Breast epithelium (tissue), 4 donors: ENCODE results near the gene ANKRD44. TPM values are rescaled to one million over a fixed set of nuclear protein-coding genes. Genes with fewer than 3 reads are reported as not detected.
A peak's percentile ranks its signal among the peaks of the same experiment; 100 is the strongest.

Experiments
- DNase-seq, 2 donors: peaks; one replicate each; pipeline ENCODE4 v3.0.0-alpha.2; 2019; ENCODE audit warnings: low spot score in 2 of 2
- H3K27ac ChIP-seq, 2 donors: fragments of 200-600 bp; sonication (generic) in 1 of 2; one replicate each; pipeline ENCODE4 v1.5.1; 2016 to 2019; ENCODE audit warnings: mild to moderate bottlenecking in 1 of 2
- H3K27me3 ChIP-seq, 2 donors: fragments of 200-600 bp; sonication (generic) in 1 of 2; one replicate each; pipeline versions ENCODE4 v1.5.1 to v1.6.0; 2017 to 2019; ENCODE audit warnings: control low read depth in 1 of 2, mild to moderate bottlenecking in 1 of 2
- H3K36me3 ChIP-seq: fragments of 200-600 bp; one replicate; pipeline ENCODE4 v1.5.1; 2019
- H3K4me1 ChIP-seq, 2 donors: fragments of 200-600 bp; sonication (generic); one replicate each; pipeline ENCODE4 v1.5.1; 2016 to 2019; ENCODE audit warnings: control low read depth in 1 of 2
- H3K4me3 ChIP-seq, 3 donors: fragments of 200-600 bp; sonication (generic); 1 replicate in 2 of 3; 2 replicates in 1 of 3; pipeline ENCODE4 v1.5.1; 2016 to 2019; ENCODE audit warnings: mild to moderate bottlenecking in 3 of 3, moderate library complexity in 2 of 3
- H3K9me3 ChIP-seq, 2 donors: fragments of 200-600 bp; sonication (generic) in 1 of 2; one replicate each; pipeline ENCODE4 v1.5.1; 2016 to 2019; ENCODE audit warnings: control low read depth in 1 of 2
- CTCF ChIP-seq, 3 donors: fragments of 450-650 bp; IDR thresholded peaks; one replicate each; pipeline ENCODE4 v1.5.1; 2016 to 2017; ENCODE audit warnings: antibody characterized with exemption in 3 of 3, mild to moderate bottlenecking in 3 of 3, moderate library complexity in 3 of 3
- POLR2A ChIP-seq: fragments of 450-650 bp; IDR thresholded peaks from one replicate; pipeline ENCODE4 v1.6.1; 2016; ENCODE audit warnings: antibody characterized with exemption, mild to moderate bottlenecking, moderate library complexity
- POLR2AphosphoS5 ChIP-seq, 3 donors: sonication (generic); formaldehyde crosslinking; IDR thresholded peaks; one replicate each; pipeline ENCODE4 v1.6.1; 2017; ENCODE audit warnings: antibody characterized with exemption in 3 of 3
- intact Hi-C: fragments of 100-400 bp; cut with DNase I; formaldehyde crosslinking; loops from one replicate; pipeline ENCODE4 v1.15.1; 2023; ENCODE audit warnings: low total_unique reads
- total RNA-seq, 3 donors: library from RNA; depleted of rRNA; stranded (reverse); fragments of >200 nt; gene quantifications; one replicate each; pipeline ENCODE4 v1.1.0, GENCODE V29; 2016

The ANKRD44 gene
- total RNA-seq, 3 donors from 2014 or later, result 18.0 to 41.3 (median 19.9) TPM

GRCh38 chr2:197315371-197315770 lies 4.8 kb upstream of the ANKRD44 start:
- no peak for DNase-seq
- no peaks in the 10 kb centered on the region for H3K27me3 ChIP-seq
- intact Hi-C loops, result no loop called here

GRCh38 chr2:197312186-197312585 lies 1.6 kb upstream of the ANKRD44 start:
- Histone ChIP-seq H3K27ac (no peak overlapping the region), H3K4me3 (no peak overlapping the region), H3K9me3 (no peaks in the 10 kb centered on the region), H3K27me3 (no peaks in the 10 kb centered on the region), H3K36me3 (no peaks in the 10 kb centered on the region), H3K4me1 (no peaks in the 10 kb centered on the region)
- intact Hi-C loops, result no loop called here
- TF ChIP-seq POLR2AphosphoS5 (IDR thresholded peaks at IDR 0.05) (no peak), CTCF (IDR thresholded peaks at IDR 0.05) (no peak), POLR2A (no peak)
- DNase-seq, result no peak

More at GRCh38 chr2:197315371-197315770, 4.8 kb upstream of the ANKRD44 start:
- Histone ChIP-seq H3K4me1 (no peaks in the 10 kb centered on the region), H3K4me3 (no peak overlapping the region), H3K27ac (no peak overlapping the region), H3K9me3 (no peaks in the 10 kb centered on the region), H3K36me3 (no peaks in the 10 kb centered on the region)
- no peak for TF ChIP-seq POLR2AphosphoS5 (IDR thresholded peaks at IDR 0.05)
- TF ChIP-seq CTCF (IDR thresholded peaks at IDR 0.05), result no peak
- no peak for TF ChIP-seq POLR2A

GRCh38 chr2:197311421-197312033 lies 947 bp upstream of the ANKRD44 start:
- H3K4me3 ChIP-seq, result peak overlapping the region; percentile 63 to 87 (median 71)

GRCh38 chr2:197310987-197311420 lies 424 bp upstream of the ANKRD44 start:
- Histone ChIP-seq H3K27me3 (no peaks in the 10 kb centered on the region), H3K4me1 (peaks cover 0 to 4% of the 10 kb centered on the region in 2 donors), H3K36me3 (no peaks in the 10 kb centered on the region), H3K27ac (peak overlapping the region; percentile 70 to 87), H3K9me3 (no peaks in the 10 kb centered on the region), H3K4me3 (peak overlapping the region; percentile 63 to 87 (median 71))
- intact Hi-C loops, result no loop called here
- no peak for DNase-seq
- TF ChIP-seq POLR2AphosphoS5 (IDR thresholded peaks at IDR 0.05), result no peak
- no peak for TF ChIP-seq POLR2A
- no peak for TF ChIP-seq CTCF (IDR thresholded peaks at IDR 0.05)

More at GRCh38 chr2:197311421-197312033, 947 bp upstream of the ANKRD44 start:
- Histone ChIP-seq H3K27me3 (no peaks in the 10 kb centered on the region), H3K36me3 (no peaks in the 10 kb centered on the region), H3K4me1 (peaks cover 0 to 4% of the 10 kb centered on the region in 2 donors), H3K27ac (peak overlapping the region in 1 of 2 donors; percentile 87), H3K9me3 (no peaks in the 10 kb centered on the region)
- DNase-seq, result no peak
- TF ChIP-seq CTCF (IDR thresholded peaks at IDR 0.05) (no peak), POLR2AphosphoS5 (IDR thresholded peaks at IDR 0.05) (no peak), POLR2A (no peak)
- intact Hi-C loops, result no loop called here

- Histone ChIP-seq H3K4me3 (peak overlapping the region; percentile 63 to 87 (median 71)), H3K27me3 (no peaks in the 10 kb centered on the region), H3K36me3 (no peaks in the 10 kb centered on the region), H3K27ac (peak overlapping the region; percentile 68 to 87), H3K9me3 (no peaks in the 10 kb centered on the region), H3K4me1 (peaks cover 0 to 4% of the 10 kb centered on the region in 2 donors)
- intact Hi-C loops, result no loop called here
- DNase-seq, result peak in 1 of 2 donors; percentile 52
- TF ChIP-seq POLR2A (no peak), CTCF (IDR thresholded peaks at IDR 0.05) (no peak), POLR2AphosphoS5 (IDR thresholded peaks at IDR 0.05) (no peak)
These were observed 819 bp downstream of the ANKRD44 start for GRCh38 chr2:197309691-197310231.
